HG03135 (cell line): ENCODE measurements around the gene RNF223.
"Not testable (repeated sequence)": the region's sequence is repeated elsewhere in the genome, so short reads cannot be mapped to it uniquely, and the experiment has no call there.

ENCODE experiments used
- ATAC-seq: cut with Tn5 transposase; IDR thresholded peaks from one replicate; pipeline ENCODE4 v1.9.1; 2021; ENCODE audit warnings: mild to moderate bottlenecking, moderate library complexity; ENCODE audit not compliant: unreplicated experiment

The RNF223 gene

GRCh38 chr1:1074631-1075147 lies 583 bp upstream of the RNF223 start:
- ATAC-seq, result no peak

GRCh38 chr1:1072849-1073742 lies 1.0 kb downstream of the RNF223 start:
- ATAC-seq, result no peak

GRCh38 chr1:1072299-1072848 lies 1.7 kb downstream of the RNF223 start:
- no peak for ATAC-seq

GRCh38 chr1:1071486-1072298 lies 2.4 kb downstream of the RNF223 start:
- no peak for ATAC-seq

GRCh38 chr1:1069711-1070676 lies 4.1 kb downstream of the RNF223 start:
- no peak for ATAC-seq

GRCh38 chr1:1069056-1069710 lies 4.9 kb downstream of the RNF223 start:
- ATAC-seq, result peak; percentile 40

GRCh38 chr1:1068517-1069055 lies 5.5 kb downstream of the RNF223 start:
- peak; percentile 20 for ATAC-seq

GRCh38 chr1:1067860-1068516 lies 6.1 kb downstream of the RNF223 start:
- no peak for ATAC-seq

GRCh38 chr1:1067284-1067859 lies 6.7 kb downstream of the RNF223 start:
- no peak for ATAC-seq

GRCh38 chr1:1066403-1067283 lies 7.5 kb downstream of the RNF223 start:
- no peak for ATAC-seq

GRCh38 chr1:1065940-1066304 lies 8.2 kb downstream of the RNF223 start:
- not testable (repeated sequence) for ATAC-seq

GRCh38 chr1:1065265-1065939 lies 8.7 kb downstream of the RNF223 start:
- no peak for ATAC-seq

GRCh38 chr1:1063945-1064831 lies 9.9 kb downstream of the RNF223 start:
- no peak for ATAC-seq

GRCh38 chr1:1063261-1063944 lies 10.7 kb downstream of the RNF223 start:
- ATAC-seq, result no peak

- no peak for ATAC-seq
These were observed 11.6 kb downstream of the RNF223 start for GRCh38 chr1:1062348-1063163.
